SU-DHL-6 (cell line): ENCODE data around the gene TSGA10.

Experiments used
- H2AFZ ChIP-seq: fragments of 200-600 bp; sonication (generic); 2 replicates; pipeline ENCODE4 v1.6.1; 2014; ENCODE audit warnings: low read depth, mild to moderate bottlenecking, moderate library complexity, mixed read lengths, antibody characterized with exemption, low read length; ENCODE audit not compliant: severe bottlenecking
- H3F3A ChIP-seq: fragments of 200-600 bp; shearing (Covaris generic); 2 replicates; pipeline ENCODE4 v1.6.0; 2016; ENCODE audit warnings: antibody characterized with exemption, mild to moderate bottlenecking; ENCODE audit not compliant: insufficient read depth
- H3K27ac ChIP-seq: fragments of 200-600 bp; sonication (generic); 2 replicates; pipeline ENCODE4 v1.5.1; 2016; ENCODE audit warnings: low read depth, mild to moderate bottlenecking, low read length, moderate library complexity, mixed read lengths
- H3K27me3 ChIP-seq: fragments of 200-600 bp; sonication (generic), shearing (Covaris generic); 2 replicates; pipeline ENCODE4 v1.6.0; 2014; ENCODE audit warnings: mild to moderate bottlenecking, low read length
- H3K36me3 ChIP-seq: fragments of 200-600 bp; sonication (generic); 2 replicates; pipeline ENCODE4 v1.6.1; 2014; ENCODE audit warnings: mild to moderate bottlenecking, low read length, mixed read lengths
- H3K4me2 ChIP-seq: fragments of 300-600, 200-600 bp; shearing (Covaris generic), sonication (generic); 2 replicates; pipeline ENCODE4 v1.6.0; 2014; ENCODE audit warnings: low read length, low read depth, mild to moderate bottlenecking; ENCODE audit not compliant: poor library complexity, severe bottlenecking
- H3K4me3 ChIP-seq: fragments of 200-600 bp; sonication (generic); 2 replicates; pipeline ENCODE4 v1.5.1; 2014; ENCODE audit warnings: antibody characterized with exemption, low read length, mild to moderate bottlenecking, mixed read lengths; ENCODE audit not compliant: insufficient read depth, poor library complexity, severe bottlenecking
- H3K79me2 ChIP-seq: fragments of 200-600 bp; sonication (generic); 2 replicates; pipeline ENCODE4 v1.6.1; 2014; ENCODE audit warnings: mild to moderate bottlenecking, low read length, moderate library complexity; ENCODE audit not compliant: insufficient read depth
- H3K9ac ChIP-seq: fragments of 200-600 bp; sonication (generic); 2 replicates; pipeline ENCODE4 v1.7.0; 2014; ENCODE audit warnings: mild to moderate bottlenecking, low read length
- H3K9me2 ChIP-seq: fragments of 200-600 bp; sonication (generic); replicated peaks from 2 replicates; pipeline ENCODE4 v1.6.1; 2014; ENCODE audit warnings: low read length; ENCODE audit not compliant: insufficient read depth
- H3K9me3 ChIP-seq: fragments of 200-600 bp; sonication (generic); 2 replicates; pipeline ENCODE4 v1.6.1; 2014; ENCODE audit warnings: low read length, mixed read lengths; ENCODE audit not compliant: insufficient read depth
- H4K20me1 ChIP-seq: fragments of 200-600 bp; sonication (generic); 2 replicates; pipeline ENCODE4 v1.6.1; 2014; ENCODE audit warnings: low read depth, mild to moderate bottlenecking, antibody characterized with exemption, low read length, moderate library complexity, mixed read lengths
- CTCF ChIP-seq: fragments of 200-600 bp; sonication (generic); IDR thresholded peaks from one replicate; pipeline ENCODE4 v1.5.1; 2017; ENCODE audit warnings: antibody characterized with exemption, mild to moderate bottlenecking, low read length, moderate library complexity; ENCODE audit not compliant: insufficient read depth, poor library complexity, severe bottlenecking
- EZH2phosphoT487 ChIP-seq: fragments of 200-600 bp; sonication (generic), shearing (Covaris generic); conservative IDR thresholded peaks from 2 replicates; pipeline ENCODE4 v1.6.1; 2018; ENCODE audit warnings: mild to moderate bottlenecking, antibody characterized with exemption, low read length, moderate library complexity, mixed read lengths

TSGA10 gene

DNA sequence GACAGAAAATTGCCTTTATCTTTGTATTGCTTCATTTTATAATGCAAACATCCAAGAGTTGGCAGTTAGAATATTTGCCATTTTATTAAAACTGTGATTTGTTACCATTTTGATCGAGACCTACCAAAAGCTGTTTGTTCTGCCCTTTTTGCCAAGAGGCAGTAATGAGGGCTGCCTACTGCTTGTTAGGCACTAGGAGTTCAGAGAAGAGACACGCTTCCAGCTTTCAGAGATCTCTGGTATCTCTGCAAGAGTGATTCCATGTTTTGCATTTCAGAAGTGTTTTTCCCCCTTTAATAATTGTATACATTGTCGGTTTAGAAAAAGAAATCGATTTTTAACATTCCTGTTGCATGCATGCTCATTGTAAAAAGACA, 26.9 kb upstream of the TSGA10 start:
- H3K4me3 ChIP-seq = peak overlapping the region; percentile 100
- H3F3A ChIP-seq = no peaks in the 10 kb centered on the region
- H3K4me2 ChIP-seq = peak overlapping the region; percentile 91
- peak overlapping the region; percentile 85 for H2AFZ ChIP-seq
- no peaks in the 10 kb centered on the region for H3K27me3 ChIP-seq
- H4K20me1 ChIP-seq = no peaks in the 10 kb centered on the region; the same call in 1 of the 2 replicates
- TF ChIP-seq CTCF = no peak
- TF ChIP-seq EZH2phosphoT487 = no peak
- no peaks in the 10 kb centered on the region for H3K36me3 ChIP-seq
- H3K27ac ChIP-seq = no peak overlapping the region
- no peaks in the 10 kb centered on the region for H3K9me3 ChIP-seq
- no peaks in the 10 kb centered on the region for H3K9me2 ChIP-seq
- peaks cover 98% of the 10 kb centered on the region for H3K79me2 ChIP-seq
- peak overlapping the region; percentile 93 for H3K9ac ChIP-seq

DNA sequence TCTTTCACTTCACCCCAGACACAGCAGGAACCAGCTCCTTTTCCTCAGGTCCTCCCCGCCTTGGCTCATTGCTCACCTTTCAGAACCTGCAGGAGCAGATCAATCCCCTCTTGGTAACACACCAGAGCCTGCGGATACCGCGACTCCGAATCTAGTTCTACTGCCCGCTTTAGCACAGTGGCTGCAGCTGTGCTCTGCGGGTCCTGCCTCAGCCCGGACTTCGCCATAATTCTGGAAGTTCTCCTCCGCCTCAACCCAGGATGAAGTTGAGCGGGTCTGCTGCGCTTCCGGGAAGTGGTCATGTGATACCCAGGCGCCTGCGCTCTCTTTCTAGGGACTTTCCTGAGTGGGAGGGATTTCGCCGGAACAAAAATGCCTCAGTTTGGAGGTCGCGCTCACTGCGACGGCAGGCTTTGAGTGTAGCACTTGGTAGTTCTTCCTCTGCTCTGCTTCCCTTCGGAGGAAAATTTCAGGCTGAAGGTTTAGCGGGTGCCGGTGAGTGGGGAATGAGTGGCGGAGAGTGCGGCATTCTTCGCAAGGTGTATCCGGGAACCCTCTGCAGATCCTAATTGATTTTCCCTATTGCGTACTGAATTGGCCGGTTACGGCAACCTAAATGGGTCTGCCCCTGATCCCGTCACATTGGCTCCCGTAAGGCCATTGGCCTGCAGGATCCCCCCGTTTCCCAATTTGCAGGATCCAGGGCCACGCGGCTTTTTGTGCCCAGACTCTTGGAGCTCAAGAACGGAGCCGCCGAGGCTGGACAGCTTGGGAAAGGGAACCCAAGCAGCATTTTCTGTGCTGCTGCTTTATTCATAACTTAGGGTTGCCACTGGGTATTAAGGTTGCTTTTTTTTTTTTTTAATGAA, 26.2 kb upstream of the TSGA10 start, which contains the start of the genes MITD1 and MRPL30:
MITD1 (minus strand) TSS at position 304 of the 869 bp plus-strand sequence; CDS start at position 227, 77 bp downstream.
MRPL30 (plus strand) TSS at position 430 of the 869 bp plus-strand sequence. CDS start 5,020 bp downstream, outside the sequence.
- Histone ChIP-seq H3K27ac (peak within 1 kb of the TSS; percentile 56; the same call in 1 of the 2 replicates), H3K9ac (peak within 1 kb of the TSS; percentile 93), H3K36me3 (no peaks in the 10 kb centered on the region), H3K9me2 (no peaks in the 10 kb centered on the region), H3K27me3 (no peaks in the 10 kb centered on the region), H3K4me3 (peak within 1 kb of the TSS; percentile 100), H4K20me1 (no peaks in the 10 kb centered on the region; the same call in 1 of the 2 replicates), H2AFZ (peak within 1 kb of the TSS; percentile 85), H3K79me2 (peaks cover 95% of the 10 kb centered on the region), H3F3A (no peaks in the 10 kb centered on the region), H3K4me2 (peak within 1 kb of the TSS; percentile 98), H3K9me3 (no peaks in the 10 kb centered on the region)
- no peak for TF ChIP-seq CTCF
- TF ChIP-seq EZH2phosphoT487 = no peak

GRCh38 chr2:99171377-99172140, 16.8 kb upstream of the TSGA10 start:
- no peak for TF ChIP-seq EZH2phosphoT487
- TF ChIP-seq CTCF = no peak
- peaks cover 22% of the 10 kb centered on the region for H3K79me2 ChIP-seq
- no peaks in the 10 kb centered on the region for H3K9me3 ChIP-seq
- H3K4me3 ChIP-seq = no peak overlapping the region
- no peaks in the 10 kb centered on the region for H4K20me1 ChIP-seq
- H3K9me2 ChIP-seq = no peaks in the 10 kb centered on the region
- no peak overlapping the region for H3K27ac ChIP-seq
- peaks cover 6% of the 10 kb centered on the region; the same call in 1 of the 2 replicates for H3F3A ChIP-seq
- H3K36me3 ChIP-seq = peaks cover 24% of the 10 kb centered on the region
- no peak overlapping the region for H2AFZ ChIP-seq
- no peak overlapping the region for H3K9ac ChIP-seq
- no peak overlapping the region for H3K4me2 ChIP-seq
- no peaks in the 10 kb centered on the region for H3K27me3 ChIP-seq
